Hepatocyte (in vitro differentiated cells): Measurements from ENCODE around the gene ERI2.

Experiments used
- CTCF ChIP-seq: fragments of 200-600 bp; sonication (generic); IDR thresholded peaks from 2 replicates; pipeline ENCODE4 v1.5.1; 2016; ENCODE audit warnings: antibody characterized with exemption, mild to moderate bottlenecking; ENCODE audit not compliant: poor library complexity
- EZH2phosphoT487 ChIP-seq: fragments of 200-600 bp; sonication (generic); IDR thresholded peaks from one replicate; pipeline ENCODE4 v1.6.1; 2018; ENCODE audit warnings: antibody characterized with exemption, mild to moderate bottlenecking, low read depth, moderate library complexity; ENCODE audit not compliant: unreplicated experiment, severe bottlenecking

GRCh38 chr16:20803192-20803560, 3.1 kb downstream of the ERI2 start:
- TF ChIP-seq CTCF (no peak), EZH2phosphoT487 (no peak)
